Transverse colon (tissue), 3 donors: ENCODE results near the gene TBL1XR1.
"Not testable (repeated sequence)": the region's sequence is repeated elsewhere in the genome, so short reads cannot be mapped to it uniquely, and the experiment has no call there.

Experiments used
- EP300 ChIP-seq: sonication (generic); formaldehyde crosslinking; IDR thresholded peaks from one replicate; pipeline ENCODE4 v1.6.1; 2017; ENCODE audit warnings: antibody characterized with exemption, low read depth
- TF ChIP-seq, protein P1 (sequence below), 5 experiments: fragments of 200-600 bp in 3 of 5; fragments of 450-650 bp in 2 of 5; sonication (generic) in 3 of 5; IDR thresholded peaks; 1 replicate in 2 of 5; 2 replicates in 3 of 5; pipeline ENCODE4 v1.5.1; 2016 to 2017; ENCODE audit warnings: antibody characterized with exemption in 5 of 5, inconsistent platforms in 3 of 5, mild to moderate bottlenecking in 2 of 5, moderate library complexity in 1 of 5

DNA sequence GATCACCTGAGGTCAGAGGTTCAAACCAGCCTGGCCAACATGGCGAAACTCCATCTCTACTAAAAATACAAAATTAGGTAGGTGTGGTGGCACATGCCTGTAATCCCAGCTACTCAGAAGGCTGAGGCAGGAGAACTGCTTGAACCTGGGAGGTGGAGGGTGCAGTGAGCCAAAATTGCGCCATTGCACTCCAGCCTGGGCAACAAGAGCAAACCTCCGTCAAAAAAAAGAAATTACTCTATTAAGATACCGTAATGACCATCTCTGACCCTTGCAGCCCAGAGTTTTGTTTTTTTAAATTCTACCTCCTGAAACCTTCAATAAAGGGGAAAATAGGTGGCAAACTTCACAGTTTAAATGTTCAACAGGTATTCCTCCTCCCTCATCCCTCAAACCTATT lies 9.0 kb downstream of the TBL1XR1 start:
- TF ChIP-seq, protein P1, sequence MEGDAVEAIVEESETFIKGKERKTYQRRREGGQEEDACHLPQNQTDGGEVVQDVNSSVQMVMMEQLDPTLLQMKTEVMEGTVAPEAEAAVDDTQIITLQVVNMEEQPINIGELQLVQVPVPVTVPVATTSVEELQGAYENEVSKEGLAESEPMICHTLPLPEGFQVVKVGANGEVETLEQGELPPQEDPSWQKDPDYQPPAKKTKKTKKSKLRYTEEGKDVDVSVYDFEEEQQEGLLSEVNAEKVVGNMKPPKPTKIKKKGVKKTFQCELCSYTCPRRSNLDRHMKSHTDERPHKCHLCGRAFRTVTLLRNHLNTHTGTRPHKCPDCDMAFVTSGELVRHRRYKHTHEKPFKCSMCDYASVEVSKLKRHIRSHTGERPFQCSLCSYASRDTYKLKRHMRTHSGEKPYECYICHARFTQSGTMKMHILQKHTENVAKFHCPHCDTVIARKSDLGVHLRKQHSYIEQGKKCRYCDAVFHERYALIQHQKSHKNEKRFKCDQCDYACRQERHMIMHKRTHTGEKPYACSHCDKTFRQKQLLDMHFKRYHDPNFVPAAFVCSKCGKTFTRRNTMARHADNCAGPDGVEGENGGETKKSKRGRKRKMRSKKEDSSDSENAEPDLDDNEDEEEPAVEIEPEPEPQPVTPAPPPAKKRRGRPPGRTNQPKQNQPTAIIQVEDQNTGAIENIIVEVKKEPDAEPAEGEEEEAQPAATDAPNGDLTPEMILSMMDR (IDR thresholded peaks at IDR 0.05): not testable (repeated sequence)
- TF ChIP-seq EP300: not testable (repeated sequence)
